IMR-90 (cell line): ENCODE results near the gene ENOX1. TPM values are rescaled to one million over a fixed set of nuclear protein-coding genes. Genes with fewer than 3 reads are reported as not detected.

Experiments
- ATAC-seq: fragments of 200-7000 bp; cut with Tn5 transposase; 2 replicates; pipeline ENCODE4 v1.9.1; 2020; ENCODE audit warnings: low read depth, mild to moderate bottlenecking, moderate library complexity
- BruUV-seq: library from RNA; stranded (reverse); fragments of 400-500 nt; replicated peaks from 2 replicates; lab custom pipeline; 2021; lab: Mats Ljungman, UMichigan
- CTCF ChIA-PET: fragments of 300-600 bp; formaldehyde crosslinking; extraction: SDS; loops from one replicate; lab custom pipeline; 2021; ENCODE audit warnings: antibody characterized with exemption; lab: Yijun Ruan, JAX
- POLR2A ChIA-PET: fragments of 300-600 bp; sonication (Branson Sonifier 250); formaldehyde crosslinking; loops from one replicate; lab custom pipeline; 2022; ENCODE audit warnings: antibody characterized with exemption; ENCODE audit not compliant: unreplicated experiment; lab: Charles Lee
- DNase-seq: peaks from one replicate; pipeline ENCODE4 v3.0.0; 2013
- H2AFZ ChIP-seq: replicated peaks from 2 replicates; pipeline ENCODE3; 2013; ENCODE audit warnings: low read length, mild to moderate bottlenecking; ENCODE audit not compliant: poor library complexity
- H2AK5ac ChIP-seq: 2 replicates; pipeline ENCODE4 v1.6.1; 2013; ENCODE audit warnings: low read depth, low read length, inconsistent platforms
- H2AK9ac ChIP-seq: replicated peaks from 2 replicates; pipeline ENCODE3; 2013; ENCODE audit warnings: mild to moderate bottlenecking, low read depth, low read length, moderate library complexity; ENCODE audit not compliant: poor library complexity
- H2BK120ac ChIP-seq: 2 replicates; pipeline ENCODE4 v1.6.1; 2013; ENCODE audit warnings: low read depth, low read length, inconsistent platforms
- H2BK15ac ChIP-seq: 3 replicates; pipeline ENCODE4 v1.6.1; 2013; ENCODE audit warnings: low read depth, low read length, inconsistent platforms
- H2BK20ac ChIP-seq: 2 replicates; pipeline ENCODE4 v1.6.1; 2013; ENCODE audit warnings: low read depth, mild to moderate bottlenecking, inconsistent platforms, low read length, moderate library complexity
- H2BK5ac ChIP-seq: 2 replicates; pipeline ENCODE4 v1.6.1; 2013; ENCODE audit warnings: mild to moderate bottlenecking, low read depth, low read length, inconsistent platforms; ENCODE audit not compliant: poor library complexity, severe bottlenecking
- H3K14ac ChIP-seq: replicated peaks from 2 replicates; pipeline ENCODE4 v1.6.1; 2013; ENCODE audit warnings: low read depth, low read length, inconsistent platforms
- H3K18ac ChIP-seq: 2 replicates; pipeline ENCODE4 v1.6.1; 2013; ENCODE audit warnings: low read depth, low read length, control low read depth
- H3K23ac ChIP-seq: 2 replicates; pipeline ENCODE4 v1.6.1; 2013; ENCODE audit warnings: low read depth, low read length, inconsistent platforms
- H3K27ac ChIP-seq: 2 replicates; pipeline ENCODE4 v1.5.1; 2013; ENCODE audit warnings: mild to moderate bottlenecking, control low read depth, low read length; ENCODE audit not compliant: insufficient read depth
- H3K27me3 ChIP-seq: 2 replicates; pipeline ENCODE4 v1.6.1; 2013; ENCODE audit warnings: low read length; ENCODE audit not compliant: control insufficient read depth, insufficient read depth
- H3K36me3 ChIP-seq: 2 replicates; pipeline ENCODE4 v1.6.1; 2013; ENCODE audit warnings: low read length, mixed read lengths; ENCODE audit not compliant: control insufficient read depth, insufficient read depth
- H3K4ac ChIP-seq: 2 replicates; pipeline ENCODE4 v1.6.1; 2013; ENCODE audit warnings: low read depth, low read length, inconsistent platforms
- H3K4me1 ChIP-seq: 2 replicates; pipeline ENCODE4 v1.6.1; 2013; ENCODE audit warnings: low read length, mixed read lengths; ENCODE audit not compliant: control insufficient read depth, insufficient read depth
- H3K4me2 ChIP-seq: 2 replicates; pipeline ENCODE4 v1.6.1; 2013; ENCODE audit warnings: low read depth, mild to moderate bottlenecking, control low read depth, low read length, moderate library complexity
- H3K4me3 ChIP-seq: 2 replicates; pipeline ENCODE4 v1.5.1; 2013; ENCODE audit warnings: low read depth, mild to moderate bottlenecking, control low read depth, low read length, moderate library complexity; ENCODE audit not compliant: insufficient read depth
- H3K56ac ChIP-seq: 2 replicates; pipeline ENCODE4 v1.6.1; 2013; ENCODE audit warnings: low read length, inconsistent platforms; ENCODE audit not compliant: insufficient read depth; ENCODE audit errors: extremely low read depth
- H3K79me1 ChIP-seq, 2 experiments: 2 replicates each; pipeline ENCODE4 v1.6.1; 2013; ENCODE audit warnings: low read length in 2 of 2, inconsistent platforms in 1 of 2, low read depth in 1 of 2
- H3K9ac ChIP-seq: 2 replicates; pipeline ENCODE4 v1.6.1; 2013; ENCODE audit warnings: low read depth, low read length, control low read depth
- H3K9me1 ChIP-seq: 2 replicates; pipeline ENCODE4 v1.6.1; 2013; ENCODE audit warnings: low read length, inconsistent platforms; ENCODE audit not compliant: insufficient read depth
- H3K9me3 ChIP-seq: 2 replicates; pipeline ENCODE4 v1.6.1; 2013; ENCODE audit warnings: low read length; ENCODE audit not compliant: control insufficient read depth, insufficient read depth
- H4K20me1 ChIP-seq: 2 replicates; pipeline ENCODE4 v1.6.1; 2013; ENCODE audit warnings: low read length, inconsistent platforms; ENCODE audit not compliant: insufficient read depth
- H4K5ac ChIP-seq: 2 replicates; pipeline ENCODE4 v1.6.1; 2013; ENCODE audit warnings: mild to moderate bottlenecking, low read depth, low read length, control low read depth
- H4K8ac ChIP-seq, 2 experiments: 2 replicates each; pipeline ENCODE4 v1.6.1; 2013; ENCODE audit warnings: low read depth in 2 of 2, low read length in 2 of 2, control low read depth in 1 of 2, inconsistent platforms in 1 of 2
- H4K91ac ChIP-seq: 2 replicates; pipeline ENCODE4 v1.6.1; 2013; ENCODE audit warnings: low read depth, low read length, inconsistent platforms; ENCODE audit not compliant: insufficient read depth
- BHLHE40 ChIP-seq: fragments of 150-350 bp; IDR thresholded peaks from 2 replicates; pipeline ENCODE4 v1.6.1; 2016; ENCODE audit warnings: mild to moderate bottlenecking, low read depth, low read length
- CEBPB ChIP-seq: IDR thresholded peaks from 2 replicates; pipeline ENCODE4 v1.6.1; 2012; ENCODE audit warnings: low read depth, low read length, improper control_type of control experiment
- CHD1 ChIP-seq: IDR thresholded peaks from 2 replicates; pipeline ENCODE4 v1.6.1; 2012; ENCODE audit warnings: low read depth, low read length, improper control_type of control experiment
- FOS ChIP-seq: fragments of 150-350 bp; IDR thresholded peaks from 2 replicates; pipeline ENCODE4 v1.6.1; 2016; ENCODE audit warnings: low read depth, low read length
- MAFK ChIP-seq: IDR thresholded peaks from 2 replicates; pipeline ENCODE4 v1.6.1; 2012; ENCODE audit warnings: low read depth, low read length, improper control_type of control experiment
- MXI1 ChIP-seq: IDR thresholded peaks from 2 replicates; pipeline ENCODE4 v1.6.1; 2012; ENCODE audit warnings: low read depth, mild to moderate bottlenecking, low read length, moderate library complexity, borderline replicate concordance
- NFE2L2 ChIP-seq: fragments of 150-350 bp; IDR thresholded peaks from 2 replicates; pipeline ENCODE4 v1.6.1; 2016; ENCODE audit warnings: low read depth, mild to moderate bottlenecking, low read length
- POLR2A ChIP-seq: IDR thresholded peaks from 2 replicates; pipeline ENCODE4 v1.6.1; 2012; ENCODE audit warnings: mild to moderate bottlenecking, low read depth, low read length
- RAD21 ChIP-seq: IDR thresholded peaks from 2 replicates; pipeline ENCODE4 v1.6.1; 2012; ENCODE audit warnings: low read length, improper control_type of control experiment
- RCOR1 ChIP-seq: IDR thresholded peaks from 2 replicates; pipeline ENCODE4 v1.6.1; 2012; ENCODE audit warnings: mild to moderate bottlenecking, low read length, improper control_type of control experiment; ENCODE audit not compliant: insufficient replicate concordance
- RFX5 ChIP-seq: IDR thresholded peaks from 2 replicates; pipeline ENCODE4 v1.8.0; 2012; ENCODE audit warnings: low read depth, mild to moderate bottlenecking, low read length, moderate library complexity
- SMC3 ChIP-seq: fragments of 150-350 bp; IDR thresholded peaks from 2 replicates; pipeline ENCODE4 v1.6.1; 2016; ENCODE audit warnings: low read depth, mild to moderate bottlenecking, antibody characterized with exemption, low read length, moderate library complexity
- WGBS, 2 experiments: methylation state at CpG; one replicate each; pipeline versions ENCODE4 v1.1.5 to v1.1.7; 2013; ENCODE audit warnings: missing lambda C conversion rate in 2 of 2; ENCODE audit not compliant: insufficient read length in 1 of 2; ENCODE audit errors: extremely low coverage in 2 of 2; 5-methylcytosine and 5-hydroxymethylcytosine counted together
- dilution Hi-C: fragments of 300-500 bp; cut with HindIII; formaldehyde crosslinking; loops from one replicate; pipeline ENCODE4 v1.14.3; 2018; ENCODE audit warnings: low sequenced_read_pairs; ENCODE audit not compliant: unreplicated experiment
- in situ Hi-C: fragments of 300-500 bp; cut with MboI; formaldehyde crosslinking; loops from 3 replicates; pipeline ENCODE4 v1.14.3; 2019; ENCODE audit warnings: low sequenced_read_pairs, inconsistent platforms, mixed read lengths
- intact Hi-C: fragments of 100-400 bp; cut with micrococcal nuclease; formaldehyde crosslinking; loops from 2 replicates; pipeline ENCODE4 v1.10.0; 2022
- polyA plus RNA-seq, 3 experiments: library from polyadenylated mRNA; depleted of rRNA; stranded (reverse); fragments of >200 nt; gene quantifications; 2 replicates each; pipeline ENCODE4 v1.2.3, GENCODE V29; 2012; ENCODE audit warnings: low replicate concordance in 1 of 3
- total RNA-seq: library from RNA; depleted of rRNA; stranded (reverse); fragments of >200 nt; gene quantifications from 2 replicates; pipeline ENCODE4 v1.2.3, GENCODE V29; 2012
- TF ChIP-seq, protein P1 (sequence below): conservative IDR thresholded peaks from 2 replicates; pipeline ENCODE4 v1.5.1; 2012; ENCODE audit warnings: mild to moderate bottlenecking, low read depth, low read length, improper control_type of control experiment
- TF ChIP-seq, protein P2 (sequence below): fragments of 150-350 bp; IDR thresholded peaks from 2 replicates; pipeline ENCODE4 v1.6.1; 2017; ENCODE audit warnings: mild to moderate bottlenecking, antibody characterized with exemption, low read length, low read depth
- TF ChIP-seq, protein P3 (sequence below): fragments of 150-350 bp; IDR thresholded peaks from 2 replicates; pipeline ENCODE4 v1.6.1; 2016; ENCODE audit warnings: low read depth, mild to moderate bottlenecking, low read length, moderate library complexity, borderline replicate concordance

ENOX1 gene
- total and polyA plus RNA-seq, 2 of the 4 experiments (the other 2 are of a cell fraction), result 0.99 to 1.3 TPM

DNA sequence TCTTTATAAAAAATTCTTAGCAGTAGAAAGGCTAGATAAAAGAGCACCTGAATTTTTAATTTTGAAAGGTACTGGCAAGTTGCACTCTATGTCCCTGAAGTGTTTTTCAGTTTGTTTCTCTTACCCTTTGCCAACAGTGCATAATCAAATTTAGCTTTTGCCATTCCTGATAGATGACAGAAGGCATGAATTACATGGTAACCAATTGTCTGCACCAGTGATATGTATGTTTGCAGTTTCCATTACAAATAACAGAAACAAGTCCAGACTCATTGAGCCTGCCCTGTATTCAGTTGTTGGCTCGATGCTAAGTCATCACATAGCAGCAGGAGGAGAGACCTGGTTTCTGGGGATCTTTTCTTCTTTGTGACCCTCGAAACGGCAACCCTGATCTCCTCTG lies 453.6 kb downstream of the ENOX1 start:
- no peak overlapping the region for H2AK5ac ChIP-seq
- TF ChIP-seq BHLHE40 (no peak), FOS (no peak), MXI1 (no peak), MAFK (no peak), CHD1 (no peak), POLR2A (no peak), NFE2L2 (no peak), RCOR1 (no peak), SMC3 (no peak), CEBPB (no peak), RAD21 (no peak), RFX5 (no peak)
- TF ChIP-seq, protein P1, sequence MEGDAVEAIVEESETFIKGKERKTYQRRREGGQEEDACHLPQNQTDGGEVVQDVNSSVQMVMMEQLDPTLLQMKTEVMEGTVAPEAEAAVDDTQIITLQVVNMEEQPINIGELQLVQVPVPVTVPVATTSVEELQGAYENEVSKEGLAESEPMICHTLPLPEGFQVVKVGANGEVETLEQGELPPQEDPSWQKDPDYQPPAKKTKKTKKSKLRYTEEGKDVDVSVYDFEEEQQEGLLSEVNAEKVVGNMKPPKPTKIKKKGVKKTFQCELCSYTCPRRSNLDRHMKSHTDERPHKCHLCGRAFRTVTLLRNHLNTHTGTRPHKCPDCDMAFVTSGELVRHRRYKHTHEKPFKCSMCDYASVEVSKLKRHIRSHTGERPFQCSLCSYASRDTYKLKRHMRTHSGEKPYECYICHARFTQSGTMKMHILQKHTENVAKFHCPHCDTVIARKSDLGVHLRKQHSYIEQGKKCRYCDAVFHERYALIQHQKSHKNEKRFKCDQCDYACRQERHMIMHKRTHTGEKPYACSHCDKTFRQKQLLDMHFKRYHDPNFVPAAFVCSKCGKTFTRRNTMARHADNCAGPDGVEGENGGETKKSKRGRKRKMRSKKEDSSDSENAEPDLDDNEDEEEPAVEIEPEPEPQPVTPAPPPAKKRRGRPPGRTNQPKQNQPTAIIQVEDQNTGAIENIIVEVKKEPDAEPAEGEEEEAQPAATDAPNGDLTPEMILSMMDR, result no peak
- TF ChIP-seq, protein P2, sequence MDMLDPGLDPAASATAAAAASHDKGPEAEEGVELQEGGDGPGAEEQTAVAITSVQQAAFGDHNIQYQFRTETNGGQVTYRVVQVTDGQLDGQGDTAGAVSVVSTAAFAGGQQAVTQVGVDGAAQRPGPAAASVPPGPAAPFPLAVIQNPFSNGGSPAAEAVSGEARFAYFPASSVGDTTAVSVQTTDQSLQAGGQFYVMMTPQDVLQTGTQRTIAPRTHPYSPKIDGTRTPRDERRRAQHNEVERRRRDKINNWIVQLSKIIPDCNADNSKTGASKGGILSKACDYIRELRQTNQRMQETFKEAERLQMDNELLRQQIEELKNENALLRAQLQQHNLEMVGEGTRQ, result no peak
- TF ChIP-seq, protein P3, sequence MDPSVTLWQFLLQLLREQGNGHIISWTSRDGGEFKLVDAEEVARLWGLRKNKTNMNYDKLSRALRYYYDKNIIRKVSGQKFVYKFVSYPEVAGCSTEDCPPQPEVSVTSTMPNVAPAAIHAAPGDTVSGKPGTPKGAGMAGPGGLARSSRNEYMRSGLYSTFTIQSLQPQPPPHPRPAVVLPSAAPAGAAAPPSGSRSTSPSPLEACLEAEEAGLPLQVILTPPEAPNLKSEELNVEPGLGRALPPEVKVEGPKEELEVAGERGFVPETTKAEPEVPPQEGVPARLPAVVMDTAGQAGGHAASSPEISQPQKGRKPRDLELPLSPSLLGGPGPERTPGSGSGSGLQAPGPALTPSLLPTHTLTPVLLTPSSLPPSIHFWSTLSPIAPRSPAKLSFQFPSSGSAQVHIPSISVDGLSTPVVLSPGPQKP, result no peak
- no peak overlapping the region for H2BK5ac ChIP-seq
- no CpG with 5 or more reads among the region's 3 CpGs for WGBS, 2 experiments
- no peak overlapping the region for H2AFZ ChIP-seq
- no peak overlapping the region for H3K9ac ChIP-seq
- no peak overlapping the region for H3K23ac ChIP-seq
- no peaks in the 10 kb centered on the region for H3K9me1 ChIP-seq
- intact Hi-C loops, result no loop called here
- H3K9me3 ChIP-seq, result no peaks in the 10 kb centered on the region
- no peaks in the 10 kb centered on the region for H3K79me1 ChIP-seq
- H3K27ac ChIP-seq, result no peak overlapping the region
- H3K18ac ChIP-seq, result no peak overlapping the region
- ChIA-PET CTCF (no interaction called here), POLR2A (no interaction called here)
- no peaks in the 10 kb centered on the region for H4K20me1 ChIP-seq
- no peak overlapping the region for H4K8ac ChIP-seq
- no peak overlapping the region for H3K4ac ChIP-seq
- no peak overlapping the region for H3K4me2 ChIP-seq
- dilution Hi-C loops, result no loop called here
- DNase-seq (no peak), ATAC-seq (no peak)
- no TSS peak for BruUV-seq
- H3K4me3 ChIP-seq, result no peak overlapping the region
- H2BK120ac ChIP-seq, result no peak overlapping the region
- H3K27me3 ChIP-seq, result peaks cover 8% of the 10 kb centered on the region
- no peaks in the 10 kb centered on the region for H3K4me1 ChIP-seq
- no peak overlapping the region for H2AK9ac ChIP-seq
- H2BK15ac ChIP-seq, result no peak overlapping the region
- no peak overlapping the region for H4K5ac ChIP-seq
- in situ Hi-C loops, result no loop called here
- H3K14ac ChIP-seq, result no peak overlapping the region
- no peak overlapping the region for H4K91ac ChIP-seq
- no peak overlapping the region for H2BK20ac ChIP-seq
- no peaks in the 10 kb centered on the region for H3K36me3 ChIP-seq
- no peak overlapping the region for H3K56ac ChIP-seq
